ENCODE results near the gene EIF6.
"Not testable (repeated sequence)": the region's sequence is repeated elsewhere in the genome, so short reads cannot be mapped to it uniquely, and the experiment has no call there.

Gene EIF6

DNA sequence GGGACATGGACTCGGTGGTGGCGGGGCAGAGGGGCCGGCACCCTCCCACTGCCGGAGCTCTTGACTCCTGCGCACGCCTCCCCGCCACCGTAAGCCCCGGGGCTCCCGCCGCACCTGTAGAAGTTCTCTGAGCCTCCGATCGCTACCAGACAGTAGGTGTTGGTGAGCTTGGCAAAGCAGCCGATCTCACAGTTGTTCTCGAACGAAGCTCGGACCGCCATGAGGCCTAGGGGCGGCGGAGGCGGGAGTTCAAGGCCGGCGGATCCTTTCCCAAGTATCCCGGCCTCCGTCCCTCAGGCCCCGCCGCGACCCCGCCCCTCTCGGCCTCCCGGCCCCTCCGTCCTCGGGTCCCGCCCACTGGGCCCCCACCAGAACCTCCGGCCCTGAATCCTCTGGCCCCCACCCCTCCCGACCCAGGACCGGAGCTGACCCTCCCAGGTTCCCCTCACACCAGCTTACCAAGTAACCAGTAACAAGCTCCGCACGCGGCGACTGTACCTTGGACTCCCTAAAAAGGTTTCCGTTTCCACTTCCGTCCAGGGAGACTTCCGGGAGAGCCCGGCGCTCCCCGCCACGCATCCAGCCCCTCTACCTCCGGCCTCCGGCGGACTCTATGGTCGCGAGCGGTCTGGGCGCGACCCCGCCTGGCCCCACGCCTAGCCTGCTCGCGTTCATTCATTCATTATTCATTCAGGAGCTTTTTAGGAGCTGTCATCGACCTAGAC, at the start of gene EIF6:
Gene EIF6 (minus strand): TSS at position 506 of the 725 bp plus-strand sequence. CDS start 285 bp downstream, at position 221.
- DNase-seq = peak; percentile 50 to 64

DNA sequence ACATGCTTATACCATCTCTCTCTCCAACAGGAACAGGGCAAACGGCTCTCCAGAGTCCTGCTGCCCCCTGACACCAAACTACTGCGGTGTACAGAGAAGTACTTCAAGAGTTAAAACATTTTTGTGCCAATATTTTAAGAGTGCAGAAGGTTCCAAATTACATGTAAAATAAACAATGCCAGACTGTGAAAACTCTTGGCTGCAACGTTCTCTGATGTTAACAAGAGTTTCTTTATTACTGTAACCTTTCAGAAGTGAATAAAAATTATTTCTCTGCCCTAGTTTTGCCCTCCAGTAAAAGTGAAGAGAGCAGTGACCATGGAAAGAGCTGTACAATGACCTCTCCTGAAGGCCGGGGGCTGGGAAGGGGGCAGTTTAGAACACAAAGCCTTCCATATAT, 49.0 kb upstream of the EIF6 start:
- DNase-seq = no peak

GRCh38 chr20:35332540-35333200, 48.1 kb upstream of the EIF6 start:
- no peak for DNase-seq

- DNase-seq = no peak
Observed at GRCh38 chr20:35329435-35330139, 45.0 kb upstream of the EIF6 start.

- DNase-seq = no peak
Observed at GRCh38 chr20:35328689-35329088, 44.1 kb upstream of the EIF6 start.

- DNase-seq = no peak
Observed at GRCh38 chr20:35328095-35328685, 43.6 kb upstream of the EIF6 start.

DNA sequence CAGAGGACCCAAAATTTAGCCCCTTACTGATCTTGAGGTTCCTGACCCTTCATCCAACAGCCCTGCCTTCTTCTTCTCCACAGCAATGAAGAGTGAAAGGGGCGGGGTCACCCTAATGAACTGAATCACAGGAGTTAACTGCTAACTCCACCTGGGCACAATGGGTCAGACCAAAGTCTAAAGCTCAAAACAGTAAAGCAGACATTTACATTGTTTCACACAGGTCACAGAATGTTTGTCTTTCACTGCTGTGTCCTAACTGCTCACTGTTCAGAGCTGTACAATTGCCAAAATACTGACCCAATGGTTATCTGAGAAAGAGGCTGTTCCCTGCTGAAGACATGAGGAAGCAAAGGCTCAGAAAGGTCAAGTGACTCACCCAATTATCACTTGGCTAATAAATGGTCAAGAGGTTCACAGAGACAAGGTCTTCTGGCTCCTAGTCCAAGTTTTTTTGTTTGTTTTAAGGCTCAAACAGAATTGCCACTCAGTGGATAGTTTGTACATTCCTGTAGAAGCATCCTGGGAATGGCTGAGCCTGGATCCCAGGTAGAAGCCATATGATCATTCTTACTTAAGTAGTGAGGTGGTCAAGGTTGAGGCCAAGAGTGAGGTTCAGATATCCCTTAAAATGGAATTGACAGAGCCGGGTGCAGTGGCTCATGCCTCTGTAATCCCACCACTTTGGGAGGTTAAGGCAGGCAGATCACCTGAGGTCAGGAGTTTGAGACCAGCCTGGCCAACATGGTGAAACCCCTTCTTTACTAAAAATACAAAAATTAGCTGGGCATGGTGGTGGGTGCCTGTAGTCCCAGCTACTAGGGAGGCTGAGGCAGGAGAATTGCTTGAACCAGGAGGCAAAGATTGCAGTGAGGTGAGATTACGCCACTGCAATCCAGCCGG, 42.8 kb upstream of the EIF6 start:
- no peak for DNase-seq

- DNase-seq = no peak
Observed at GRCh38 chr20:35326740-35327073, 42.1 kb upstream of the EIF6 start.

GRCh38 chr20:35326021-35326739, 41.6 kb upstream of the EIF6 start:
- DNase-seq = no peak

GRCh38 chr20:35325401-35325800, 40.8 kb upstream of the EIF6 start:
- no peak for DNase-seq

DNA sequence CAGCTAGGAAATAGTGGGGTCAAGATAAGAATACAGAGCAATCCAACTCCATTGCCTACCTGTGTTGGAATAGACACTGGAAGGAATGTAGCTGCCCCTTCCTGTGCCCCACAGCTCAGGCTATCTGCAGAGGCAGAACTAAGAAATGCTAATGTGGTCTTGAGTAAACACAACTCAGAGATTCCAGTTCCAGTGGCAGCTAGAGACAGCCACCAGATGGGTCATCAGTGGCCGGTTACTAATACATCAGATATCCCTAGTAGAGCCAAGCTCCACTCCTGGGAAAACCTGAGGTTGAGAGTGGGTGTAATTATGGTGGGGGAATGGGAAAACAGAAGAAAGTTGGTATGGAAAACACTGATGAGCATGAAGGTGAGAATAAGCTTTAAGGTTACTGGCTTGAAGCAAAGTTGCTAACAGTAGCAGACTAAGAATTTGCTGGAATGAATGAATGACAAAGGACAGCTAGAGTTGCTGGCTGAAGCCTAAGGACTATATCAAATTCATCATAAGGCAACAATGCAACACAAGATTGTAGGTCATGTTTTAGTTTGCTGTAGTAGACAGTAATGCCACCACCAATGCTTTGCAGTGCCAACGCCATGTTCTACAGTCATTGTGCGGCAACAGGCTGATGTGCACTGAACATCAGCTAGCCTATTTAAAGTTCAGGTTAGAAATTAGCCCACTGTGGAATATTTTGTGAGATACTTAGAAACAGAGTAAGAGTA, 36.0 kb upstream of the EIF6 start:
- no peak for DNase-seq

DNA sequence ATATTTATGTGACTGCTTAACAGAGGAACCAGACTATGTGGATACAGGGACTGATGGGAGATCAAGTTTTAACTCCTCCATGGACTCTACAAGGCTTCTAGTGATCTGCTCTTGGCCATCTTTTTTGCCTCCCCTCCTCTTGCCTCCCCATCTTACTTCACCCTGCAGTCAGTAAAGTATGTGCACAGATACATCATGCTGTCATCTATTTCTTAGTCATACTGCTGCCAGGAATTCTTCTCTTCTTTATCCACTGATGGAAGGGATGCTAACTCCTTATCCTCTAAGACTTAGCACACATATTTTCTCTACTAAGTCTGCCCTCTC, 35.3 kb upstream of the EIF6 start:
- no peak for DNase-seq

DNA sequence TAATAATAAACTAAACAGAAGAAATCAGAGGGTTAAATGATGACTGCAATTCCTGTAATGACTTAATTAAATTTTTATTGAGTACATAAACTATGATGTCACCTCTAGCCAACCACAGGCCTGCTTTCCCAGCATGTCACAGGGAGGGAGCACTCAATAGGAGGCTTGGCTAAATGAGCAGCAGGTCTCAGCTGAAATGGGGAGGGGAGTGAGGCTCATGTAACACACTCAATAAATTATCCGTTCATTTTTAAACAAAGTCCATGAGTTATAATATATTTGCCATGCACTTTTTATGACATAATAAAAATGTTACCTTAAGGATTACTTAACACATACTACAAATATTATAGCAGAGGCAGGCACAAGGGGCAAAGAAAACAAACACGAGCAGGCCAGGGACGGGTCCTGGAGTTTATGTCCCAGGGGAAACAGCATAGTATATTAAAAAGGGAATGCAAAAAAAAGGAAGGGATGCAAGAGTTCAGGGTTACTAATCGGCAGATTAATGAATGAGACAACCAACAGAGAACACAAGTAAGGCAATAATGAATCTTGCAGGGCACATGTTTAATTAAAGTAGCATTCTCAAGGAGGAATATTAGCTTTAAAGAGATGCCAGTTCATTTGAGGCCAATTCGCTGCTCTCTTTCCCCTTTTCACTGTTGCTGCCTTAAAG, 34.8 kb upstream of the EIF6 start:
- no peak for DNase-seq

DNA sequence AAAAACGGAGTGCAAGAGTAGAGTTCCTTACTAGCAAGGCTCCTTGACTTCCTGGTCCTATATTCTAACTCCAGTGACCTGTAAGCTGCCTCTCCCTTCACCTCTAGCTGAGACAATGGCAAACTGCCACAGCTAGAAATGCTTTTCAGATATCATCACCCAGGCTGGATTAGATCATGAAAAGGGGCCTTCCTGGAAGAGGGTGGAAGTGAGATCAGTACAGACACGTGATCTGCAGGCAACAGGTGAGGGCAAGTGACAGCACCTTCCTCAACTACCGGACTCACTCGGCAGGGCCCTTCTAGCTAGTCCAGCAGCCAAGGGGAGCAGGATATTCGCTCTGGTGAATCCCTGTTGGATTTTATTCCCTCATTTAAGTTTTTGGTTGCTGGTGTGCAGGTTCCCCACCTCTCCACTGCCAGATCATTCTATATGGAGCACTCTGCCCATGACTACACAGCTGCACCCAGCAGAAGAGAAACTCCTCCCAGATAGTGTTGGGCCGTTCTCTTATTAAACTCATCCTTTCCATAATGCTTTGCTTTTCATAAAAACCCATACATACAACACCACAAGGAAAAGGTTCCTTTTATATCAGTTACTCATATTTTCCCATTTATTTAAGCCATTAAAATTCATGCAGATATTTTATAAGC, 34.1 kb upstream of the EIF6 start:
- DNase-seq = no peak

DNA sequence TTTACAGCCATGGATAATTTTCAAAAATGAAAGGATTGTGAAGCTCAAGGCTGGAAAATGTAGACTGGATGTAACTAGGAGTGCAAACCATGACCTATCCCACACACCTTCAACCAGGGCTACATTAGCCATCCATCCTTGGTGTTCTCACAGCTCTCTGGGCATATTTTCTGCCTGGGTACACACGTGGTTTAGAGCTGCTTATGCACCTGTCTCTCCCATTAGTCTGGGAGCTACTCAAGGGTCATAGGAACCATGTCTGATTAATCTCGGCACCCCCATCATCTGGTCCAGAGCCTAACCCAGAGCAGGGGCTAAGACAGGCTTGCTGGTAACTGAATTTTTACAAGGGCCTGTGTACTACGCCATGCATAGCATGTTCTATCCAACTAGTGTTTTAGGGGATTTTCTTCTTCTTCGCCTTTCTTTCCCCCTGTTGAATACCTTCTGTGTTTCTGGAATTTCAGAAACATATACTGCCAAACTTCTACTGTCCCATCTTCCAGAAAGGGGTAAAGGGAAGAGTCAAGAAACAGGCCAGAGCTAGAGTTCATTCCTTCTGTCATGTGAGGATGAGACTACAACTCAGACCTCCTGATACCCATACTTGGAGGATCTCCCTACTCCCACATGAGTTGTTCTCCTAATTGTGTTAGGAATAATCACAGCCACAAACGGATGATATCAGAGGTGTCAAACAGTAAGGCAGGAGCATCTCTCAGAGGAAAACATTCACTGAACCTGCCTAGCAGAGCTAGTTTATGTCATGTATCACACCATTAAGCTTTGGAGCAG, 33.0 kb upstream of the EIF6 start:
- no peak for DNase-seq

GRCh38 chr20:35316086-35316485, 31.5 kb upstream of the EIF6 start:
- no peak for DNase-seq

DNA sequence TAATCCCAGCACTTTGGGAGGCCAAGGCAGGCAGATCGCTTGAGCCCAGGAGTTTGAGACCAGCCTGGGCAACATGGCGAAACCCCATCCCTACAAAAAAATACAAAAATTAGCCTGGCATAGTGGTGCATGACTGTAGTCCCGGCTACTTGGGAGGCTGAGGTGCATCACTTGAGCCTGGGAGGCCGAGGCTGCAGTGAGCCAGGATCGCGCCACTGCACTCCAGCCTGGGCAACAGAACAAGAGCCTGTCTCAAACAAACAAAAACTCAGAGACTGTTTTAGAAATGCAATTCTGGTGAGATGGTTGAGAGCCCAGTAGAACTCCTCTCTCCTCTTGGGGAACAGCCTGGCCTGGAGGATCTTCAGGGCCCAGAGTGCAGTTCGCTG, 31.1 kb upstream of the EIF6 start:
- DNase-seq = not testable (repeated sequence)

DNA sequence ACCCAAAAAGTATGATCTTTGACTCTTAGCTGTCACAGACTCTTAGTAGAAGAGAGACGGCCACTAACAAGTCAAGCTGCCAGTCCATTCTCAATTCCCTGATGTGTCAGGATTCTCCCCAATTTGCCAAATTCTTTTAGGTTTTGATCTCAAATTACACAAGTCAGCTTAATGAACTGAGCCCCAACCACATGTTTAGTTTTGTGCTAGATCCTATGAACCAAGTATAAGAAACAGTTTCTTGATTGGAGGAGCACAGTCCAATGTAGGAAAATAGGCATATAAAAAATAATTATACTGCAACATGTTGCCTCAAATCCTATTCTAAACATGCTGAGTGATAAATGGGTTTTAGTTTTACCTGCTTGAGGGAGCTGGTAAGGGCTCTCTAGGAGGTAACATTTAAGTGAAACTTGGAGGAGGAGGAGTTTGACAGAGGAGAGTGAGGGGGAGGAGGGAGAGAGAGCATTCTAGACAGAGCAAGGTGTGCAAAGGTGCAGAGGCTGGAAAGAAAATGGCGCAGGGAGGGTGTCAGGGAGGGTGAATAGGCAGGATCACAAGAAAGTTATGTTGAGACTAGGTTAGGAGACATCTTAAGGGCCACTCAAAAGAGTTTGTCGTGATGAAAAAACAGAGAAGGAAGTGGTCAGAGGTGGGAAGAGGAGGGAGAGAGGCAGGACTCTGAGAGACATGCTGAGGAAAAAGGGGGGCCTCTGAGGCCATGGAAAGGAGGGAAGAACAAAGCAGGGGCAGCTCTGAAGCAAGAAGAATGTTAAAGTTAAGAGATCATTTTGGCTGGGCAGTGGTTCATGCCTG, 30.5 kb upstream of the EIF6 start:
- no peak for DNase-seq
